ENCODE measurements around the gene ZFAND2A.
"Not testable (repeated sequence)": the region's sequence is repeated elsewhere in the genome, so short reads cannot be mapped to it uniquely, and the experiment has no call there.

Gene ZFAND2A

GRCh38 chr7:1204460-1205140, 44.6 kb upstream of the ZFAND2A start:
- Histone ChIP-seq H3K4me1 (ENCODE audit: insufficient read depth, low read length, poor library complexity, severe bottlenecking) (no peaks in the 10 kb centered on the region), H3K27me3 (ENCODE audit: insufficient read depth, low read length, poor library complexity, severe bottlenecking) (no peaks in the 10 kb centered on the region), H2AFZ (ENCODE audit: low read length) (no peak overlapping the region), H3K36me3 (ENCODE audit: insufficient read depth, low read length) (no peaks in the 10 kb centered on the region), H3K9ac (ENCODE audit: low read depth, low read length, poor library complexity, severe bottlenecking) (no peak overlapping the region), H3K9me2 (replicated peaks; ENCODE audit: low read depth, low read length) (no peaks in the 10 kb centered on the region), H3K79me2 (ENCODE audit: insufficient read depth, low read length) (no peaks in the 10 kb centered on the region), H3K4me2 (ENCODE audit: low read depth, low read length, poor library complexity, severe bottlenecking) (no peak overlapping the region), H3F3A (ENCODE audit: low read depth) (no peaks in the 10 kb centered on the region), H4K20me1 (ENCODE audit: insufficient read depth, low read length, poor library complexity, severe bottlenecking) (no peaks in the 10 kb centered on the region), H3K4me3 (ENCODE audit: low read length, poor library complexity, severe bottlenecking) (no peak overlapping the region), H3K9me3 (ENCODE audit: insufficient read depth, low read depth, low read length) (no peaks in the 10 kb centered on the region)
- no peak for TF ChIP-seq CTCF (conservative IDR thresholded peaks at IDR 0.05; ENCODE audit: low read length)
- TF ChIP-seq EZH2phosphoT487 (IDR thresholded peaks at IDR 0.05; ENCODE audit: borderline replicate concordance) = no peak

- not testable (repeated sequence) for H3K4me3 ChIP-seq (ENCODE audit: low read length, poor library complexity, severe bottlenecking); H3K79me2 ChIP-seq (ENCODE audit: insufficient read depth, low read length); H3K36me3 ChIP-seq (ENCODE audit: insufficient read depth, low read length); H3K27me3 ChIP-seq (ENCODE audit: insufficient read depth, low read length, poor library complexity, severe bottlenecking); H4K20me1 ChIP-seq (ENCODE audit: insufficient read depth, low read length, poor library complexity, severe bottlenecking); H3K9me2 ChIP-seq (replicated peaks; ENCODE audit: low read depth, low read length); H2AFZ ChIP-seq (ENCODE audit: low read length); H3K4me2 ChIP-seq (ENCODE audit: low read depth, low read length, poor library complexity, severe bottlenecking); H3K9me3 ChIP-seq (ENCODE audit: insufficient read depth, low read depth, low read length); H3K9ac ChIP-seq (ENCODE audit: low read depth, low read length, poor library complexity, severe bottlenecking); H3K4me1 ChIP-seq (ENCODE audit: insufficient read depth, low read length, poor library complexity, severe bottlenecking); H3F3A ChIP-seq (ENCODE audit: low read depth)
Measured at GRCh38 chr7:1202914-1203313, 42.9 kb upstream of the ZFAND2A start.

- H3K36me3 ChIP-seq (ENCODE audit: insufficient read depth, low read length) = no peaks in the 10 kb centered on the region
- H3K4me3 ChIP-seq (ENCODE audit: low read length, poor library complexity, severe bottlenecking) = no peak overlapping the region
- no peaks in the 10 kb centered on the region for H3K79me2 ChIP-seq (ENCODE audit: insufficient read depth, low read length)
- no peaks in the 10 kb centered on the region for H3K9me3 ChIP-seq (ENCODE audit: insufficient read depth, low read depth, low read length)
- no peak for TF ChIP-seq CTCF (conservative IDR thresholded peaks at IDR 0.05; ENCODE audit: low read length)
- no peak for TF ChIP-seq EZH2phosphoT487 (IDR thresholded peaks at IDR 0.05; ENCODE audit: borderline replicate concordance)
- H4K20me1 ChIP-seq (ENCODE audit: insufficient read depth, low read length, poor library complexity, severe bottlenecking) = no peaks in the 10 kb centered on the region
- no peaks in the 10 kb centered on the region for H3K9me2 ChIP-seq (replicated peaks; ENCODE audit: low read depth, low read length)
- H3K4me1 ChIP-seq (ENCODE audit: insufficient read depth, low read length, poor library complexity, severe bottlenecking) = peaks cover 4% of the 10 kb centered on the region
- no peaks in the 10 kb centered on the region for H3K27me3 ChIP-seq (ENCODE audit: insufficient read depth, low read length, poor library complexity, severe bottlenecking)
- H3K9ac ChIP-seq (ENCODE audit: low read depth, low read length, poor library complexity, severe bottlenecking) = no peak overlapping the region
- no peak overlapping the region for H3K4me2 ChIP-seq (ENCODE audit: low read depth, low read length, poor library complexity, severe bottlenecking)
- H2AFZ ChIP-seq (ENCODE audit: low read length) = no peak overlapping the region
- H3F3A ChIP-seq (ENCODE audit: low read depth) = 0 out of 2 replicates have a peak, but pooled peaks cover 2% of the 10 kb centered on the region
Measured at GRCh38 chr7:1201916-1202315, 41.9 kb upstream of the ZFAND2A start.

GRCh38 chr7:1200045-1200444, 40.0 kb upstream of the ZFAND2A start:
- H4K20me1 ChIP-seq (ENCODE audit: insufficient read depth, low read length, poor library complexity, severe bottlenecking) = no peaks in the 10 kb centered on the region
- TF ChIP-seq EZH2phosphoT487 (IDR thresholded peaks at IDR 0.05; ENCODE audit: borderline replicate concordance) (no peak), CTCF (conservative IDR thresholded peaks at IDR 0.05; ENCODE audit: low read length) (no peak)
- H3K79me2 ChIP-seq (ENCODE audit: insufficient read depth, low read length) = no peaks in the 10 kb centered on the region
- H3K4me2 ChIP-seq (ENCODE audit: low read depth, low read length, poor library complexity, severe bottlenecking) = no peak overlapping the region
- no peaks in the 10 kb centered on the region for H3K27me3 ChIP-seq (ENCODE audit: insufficient read depth, low read length, poor library complexity, severe bottlenecking)
- no peak overlapping the region for H2AFZ ChIP-seq (ENCODE audit: low read length)
- no peaks in the 10 kb centered on the region for H3K36me3 ChIP-seq (ENCODE audit: insufficient read depth, low read length)
- H3K9me2 ChIP-seq (replicated peaks; ENCODE audit: low read depth, low read length) = no peaks in the 10 kb centered on the region
- no peak overlapping the region for H3K9ac ChIP-seq (ENCODE audit: low read depth, low read length, poor library complexity, severe bottlenecking)
- 0 out of 2 replicates have a peak, but pooled peaks cover 2% of the 10 kb centered on the region for H3F3A ChIP-seq (ENCODE audit: low read depth)
- H3K4me3 ChIP-seq (ENCODE audit: low read length, poor library complexity, severe bottlenecking) = no peak overlapping the region
- H3K4me1 ChIP-seq (ENCODE audit: insufficient read depth, low read length, poor library complexity, severe bottlenecking) = peaks cover 4% of the 10 kb centered on the region
- no peaks in the 10 kb centered on the region for H3K9me3 ChIP-seq (ENCODE audit: insufficient read depth, low read depth, low read length)

Measured in Loucy (cell line).